Naive B cell (primary cell): Measurements from ENCODE around the gene BZW2. TPM values are rescaled to one million over a fixed set of nuclear protein-coding genes. Genes with fewer than 3 reads are reported as not detected.

Experiments used
- polyA plus RNA-seq, 6 donors: library from polyadenylated mRNA; unstranded; fragments of 300-500 nt; fragmentation: Illumina TruSeq; gene quantifications; one replicate each; pipeline ENCODE4 v1.2.3, GENCODE V29; 2021; ENCODE audit warnings: low read depth in 6 of 6

Gene BZW2
- polyA plus RNA-seq, 6 donors from 2014 or later, result 38.6 to 71.2 (median 53.4) TPM

Other genes with a start within 250 kb of the BZW2 start
- under 1 TPM in 5 of 6 donors, not detected in 1; 0.23 to 0.71 (median 0.39) TPM for gene CRPPA, start 224.6 kb upstream of the BZW2 start, polyA plus RNA-seq
- not detected for gene SOSTDC1, start 180.4 kb upstream of the BZW2 start, polyA plus RNA-seq
- gene LRRC72, start 119.4 kb upstream of the BZW2 start, polyA plus RNA-seq, result not detected
- gene ANKMY2, start 427 bp upstream of the BZW2 start, polyA plus RNA-seq, result 10 to 100 TPM in 5 of 6 donors, 1 to 10 TPM in 1; 7.6 to 19.8 (median 14.7) TPM
- 100 to 1,000 TPM; 187 to 403 (median 268) TPM for gene TSPAN13, start 107.6 kb downstream of the BZW2 start, polyA plus RNA-seq
- gene AGR2, start 158.8 kb downstream of the BZW2 start, polyA plus RNA-seq, result under 1 TPM in 2 of 6 donors, not detected in 4; 0.17 to 0.44 TPM
- gene AGR3, start 235.8 kb downstream of the BZW2 start, polyA plus RNA-seq, result not detected